HG03139 (cell line): Measurements from ENCODE around the gene ANKRD39.
A peak's percentile ranks its signal among the peaks of the same experiment; 100 is the strongest.

Source experiments
- ATAC-seq: cut with Tn5 transposase; IDR thresholded peaks from one replicate; pipeline ENCODE4 v1.9.1; 2021; ENCODE audit not compliant: unreplicated experiment

The ANKRD39 gene

GRCh38 chr2:96831679-96832078 is 26.1 kb downstream of the ANKRD39 start:
- no peak for ATAC-seq

GRCh38 chr2:96830044-96830562 is 27.7 kb downstream of the ANKRD39 start:
- no peak for ATAC-seq

GRCh38 chr2:96828874-96829273 is 28.9 kb downstream of the ANKRD39 start:
- no peak for ATAC-seq

GRCh38 chr2:96828436-96828835 is 29.4 kb downstream of the ANKRD39 start:
- no peak for ATAC-seq

- ATAC-seq = no peak
Measured at GRCh38 chr2:96826546-96827278, 31.1 kb downstream of the ANKRD39 start.

GRCh38 chr2:96825057-96825456 is 32.8 kb downstream of the ANKRD39 start:
- no peak for ATAC-seq

- ATAC-seq = no peak
Measured at GRCh38 chr2:96824079-96824870, 33.5 kb downstream of the ANKRD39 start.

GRCh38 chr2:96823198-96823597 is 34.6 kb downstream of the ANKRD39 start:
- no peak for ATAC-seq

- no peak for ATAC-seq
Measured at GRCh38 chr2:96822786-96823185, 35.0 kb downstream of the ANKRD39 start.

- no peak for ATAC-seq
Measured at GRCh38 chr2:96821113-96821675, 36.6 kb downstream of the ANKRD39 start.

- no peak for ATAC-seq
Measured at GRCh38 chr2:96819876-96820511, 37.8 kb downstream of the ANKRD39 start.

- no peak for ATAC-seq
Measured at GRCh38 chr2:96819128-96819875, 38.5 kb downstream of the ANKRD39 start.

- no peak for ATAC-seq
Measured at GRCh38 chr2:96817882-96818281, 39.9 kb downstream of the ANKRD39 start.

- ATAC-seq = no peak
Measured at GRCh38 chr2:96816836-96817702, 40.7 kb downstream of the ANKRD39 start.

- ATAC-seq = peak; percentile 74
Measured at GRCh38 chr2:96816127-96816835, 41.5 kb downstream of the ANKRD39 start, which contains the start of gene CNNM3. Gene CNNM3 (plus strand): TSS chr2:96816268. CDS start chr2:96816278, 10 bp downstream.

GRCh38 chr2:96815326-96816126 is 42.3 kb downstream of the ANKRD39 start:
- ATAC-seq = no peak

- ATAC-seq = no peak
Measured at GRCh38 chr2:96813656-96814055, 44.2 kb downstream of the ANKRD39 start.

GRCh38 chr2:96811917-96812316 is 45.9 kb downstream of the ANKRD39 start:
- ATAC-seq = no peak
